Spleen (tissue), 7 donors: ENCODE data around the gene MME.

Source experiments
- CTCF ChIP-seq, 11 experiments: fragments of 200-600 bp in 7 of 11; fragments of 450-650 bp in 4 of 11; sonication (generic) in 4 of 11; IDR thresholded peaks in 8 of 11; conservative IDR thresholded peaks in 3 of 11; 1 replicate in 7 of 11; 2 replicates in 4 of 11; pipeline versions ENCODE4 v1.4.0 to v1.8.0; 2016 to 2021; ENCODE audit warnings: antibody characterized with exemption in 11 of 11, inconsistent platforms in 4 of 11, mild to moderate bottlenecking in 1 of 11
- POLR2A ChIP-seq, 3 donors: fragments of 450-650 bp; IDR thresholded peaks; one replicate each; pipeline ENCODE4 v1.5.1; 2017; ENCODE audit warnings: antibody characterized with exemption in 3 of 3, mild to moderate bottlenecking in 1 of 3
- POLR2AphosphoS5 ChIP-seq, 3 donors: sonication (generic); formaldehyde crosslinking; IDR thresholded peaks; one replicate each; pipeline ENCODE4 v1.5.1; 2017; ENCODE audit warnings: antibody characterized with exemption in 3 of 3
- donor health status: DM: no; HTN: no; CAD: no; lungs with moderate emphysema.
- donor health status: DM: no; HTN: no; CAD: no.
- donor health status: DM: no; HTN: no; CAD: no.

- TF ChIP-seq CTCF (IDR thresholded peaks at IDR 0.05 in 8 of 11, conservative IDR thresholded peaks at IDR 0.05 in 3 of 11): no peak
- no peak for TF ChIP-seq POLR2A (IDR thresholded peaks at IDR 0.05)
- no peak for TF ChIP-seq POLR2AphosphoS5 (IDR thresholded peaks at IDR 0.05)
Measured at GRCh38 chr3:155034786-155035185, 45.3 kb upstream of the MME start.
